ENCODE results near the gene CNGA1. TPM values are rescaled to one million over a fixed set of nuclear protein-coding genes. Genes with fewer than 3 reads are reported as not detected.

Gene CNGA1
- total RNA-seq, 1 donor from 2014 or later: 3.9 TPM

DNA sequence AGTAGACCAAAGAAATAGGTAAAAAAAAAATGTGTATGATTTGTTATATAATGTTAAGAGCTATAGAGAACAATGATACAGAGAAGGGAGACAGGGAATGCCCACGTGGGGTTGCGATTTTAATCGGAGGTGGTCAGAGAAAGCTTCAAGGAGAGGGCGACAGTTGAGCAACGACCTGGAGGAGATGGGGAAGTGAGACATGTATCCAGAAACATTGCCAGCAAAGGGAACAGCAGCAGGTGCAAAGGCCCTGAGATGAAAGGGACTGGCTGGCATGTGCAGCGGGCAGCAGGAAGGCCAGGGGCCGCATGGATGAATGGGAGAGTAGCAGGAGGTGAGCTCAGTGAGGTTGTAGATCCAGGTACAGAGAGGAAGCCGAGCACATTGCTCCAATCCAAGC, 33.0 kb upstream of the CNGA1 start:
- Mint-ChIP-seq H3K27me3 (ENCODE audit: low read depth) (no peaks in the 10 kb centered on the region), H3K4me1 (no peaks in the 10 kb centered on the region), H3K27ac (no peak overlapping the region), H3K36me3 (no peaks in the 10 kb centered on the region), H3K4me3 (no peak overlapping the region), H3K9me3 (no peaks in the 10 kb centered on the region)
- DNase-seq (ENCODE audit: low spot score in 2 of 2, unreplicated experiment in 2 of 2): no peak
- TF ChIP-seq, protein P1, sequence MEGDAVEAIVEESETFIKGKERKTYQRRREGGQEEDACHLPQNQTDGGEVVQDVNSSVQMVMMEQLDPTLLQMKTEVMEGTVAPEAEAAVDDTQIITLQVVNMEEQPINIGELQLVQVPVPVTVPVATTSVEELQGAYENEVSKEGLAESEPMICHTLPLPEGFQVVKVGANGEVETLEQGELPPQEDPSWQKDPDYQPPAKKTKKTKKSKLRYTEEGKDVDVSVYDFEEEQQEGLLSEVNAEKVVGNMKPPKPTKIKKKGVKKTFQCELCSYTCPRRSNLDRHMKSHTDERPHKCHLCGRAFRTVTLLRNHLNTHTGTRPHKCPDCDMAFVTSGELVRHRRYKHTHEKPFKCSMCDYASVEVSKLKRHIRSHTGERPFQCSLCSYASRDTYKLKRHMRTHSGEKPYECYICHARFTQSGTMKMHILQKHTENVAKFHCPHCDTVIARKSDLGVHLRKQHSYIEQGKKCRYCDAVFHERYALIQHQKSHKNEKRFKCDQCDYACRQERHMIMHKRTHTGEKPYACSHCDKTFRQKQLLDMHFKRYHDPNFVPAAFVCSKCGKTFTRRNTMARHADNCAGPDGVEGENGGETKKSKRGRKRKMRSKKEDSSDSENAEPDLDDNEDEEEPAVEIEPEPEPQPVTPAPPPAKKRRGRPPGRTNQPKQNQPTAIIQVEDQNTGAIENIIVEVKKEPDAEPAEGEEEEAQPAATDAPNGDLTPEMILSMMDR (IDR thresholded peaks at IDR 0.05; ENCODE audit: unreplicated experiment): no peak

DNA sequence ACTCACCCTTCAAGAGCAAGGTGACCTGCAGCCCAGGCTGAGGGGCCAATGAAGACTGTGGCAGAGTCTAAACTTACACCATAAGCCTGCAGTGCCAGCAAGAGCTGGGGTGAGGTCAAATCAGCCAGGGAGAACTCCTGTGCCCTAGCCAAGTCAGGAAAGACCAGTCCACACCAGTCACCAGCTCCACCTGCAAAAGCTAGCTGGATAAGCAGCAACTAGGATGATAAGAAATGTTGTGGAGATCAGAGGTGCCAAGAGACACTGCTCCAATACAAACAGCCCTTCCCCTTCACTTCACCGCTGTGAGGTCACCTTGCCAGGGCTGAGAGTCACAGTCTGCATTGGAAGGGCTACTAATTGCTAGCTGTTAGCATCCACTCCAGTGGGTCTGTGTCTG, 31.4 kb upstream of the CNGA1 start:
- H3K36me3 Mint-ChIP-seq: no peaks in the 10 kb centered on the region

DNA sequence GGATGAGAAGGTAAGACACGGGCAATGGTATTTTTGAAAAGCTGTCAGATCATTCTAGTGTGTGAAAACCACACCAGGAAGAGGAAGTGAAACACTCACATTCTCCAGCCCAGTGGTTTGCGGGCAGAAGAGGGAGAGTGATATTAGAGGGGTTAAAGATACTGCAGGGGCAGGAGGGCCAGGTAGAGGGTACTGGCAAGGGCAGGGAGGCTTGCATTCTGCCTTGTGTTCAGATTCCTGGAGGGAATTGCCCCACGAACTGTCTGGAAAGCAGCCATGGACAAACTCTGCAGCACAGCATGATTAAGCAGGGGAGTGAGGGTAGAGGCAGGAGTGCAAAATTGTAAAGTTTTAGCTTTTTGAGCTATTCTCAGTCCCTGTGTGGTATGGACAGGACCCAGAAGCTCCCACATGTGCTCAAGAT, 31.0 kb upstream of the CNGA1 start:
- Mint-ChIP-seq H3K9me3 (no peaks in the 10 kb centered on the region), H3K4me3 (no peak overlapping the region), H3K36me3 (no peaks in the 10 kb centered on the region), H3K27me3 (ENCODE audit: low read depth) (no peaks in the 10 kb centered on the region), H3K27ac (no peak overlapping the region), H3K4me1 (peaks cover 10% of the 10 kb centered on the region)
- TF ChIP-seq, protein P1 (IDR thresholded peaks at IDR 0.05; ENCODE audit: unreplicated experiment): no peak
- no peak for DNase-seq (ENCODE audit: low spot score in 2 of 2, unreplicated experiment in 2 of 2)

More for the DNA sequence above, 31.4 kb upstream of the CNGA1 start:
- Mint-ChIP-seq H3K27ac (no peak overlapping the region), H3K27me3 (ENCODE audit: low read depth) (no peaks in the 10 kb centered on the region), H3K4me1 (peaks cover 5% of the 10 kb centered on the region), H3K4me3 (no peak overlapping the region), H3K9me3 (no peaks in the 10 kb centered on the region)
- TF ChIP-seq, protein P1 (IDR thresholded peaks at IDR 0.05; ENCODE audit: unreplicated experiment): no peak
- DNase-seq (ENCODE audit: low spot score in 2 of 2, unreplicated experiment in 2 of 2): no peak

DNA sequence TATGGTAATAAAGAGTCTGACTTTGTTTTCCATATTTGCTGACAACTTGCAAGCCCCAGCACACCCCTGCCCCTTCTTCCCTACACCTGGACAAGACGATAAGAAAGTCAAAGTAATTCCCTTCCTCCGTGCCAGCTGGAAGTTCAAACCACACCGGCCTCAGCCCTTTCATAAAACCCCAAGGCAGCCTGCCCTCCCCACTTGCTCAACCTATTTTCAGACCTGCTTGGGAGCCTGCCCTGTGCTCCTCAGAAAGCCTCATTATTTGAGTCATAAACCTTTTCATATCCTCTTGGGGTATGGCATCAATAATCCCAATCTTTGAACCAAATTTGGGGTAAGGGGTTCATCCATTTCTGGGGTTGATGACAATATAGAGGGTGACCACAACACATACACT, 29.6 kb upstream of the CNGA1 start:
- DNase-seq (ENCODE audit: low spot score in 2 of 2, unreplicated experiment in 2 of 2): no peak
- Mint-ChIP-seq H3K27me3 (ENCODE audit: low read depth) (no peaks in the 10 kb centered on the region), H3K9me3 (no peaks in the 10 kb centered on the region), H3K4me3 (no peak overlapping the region), H3K27ac (no peak overlapping the region), H3K36me3 (no peaks in the 10 kb centered on the region), H3K4me1 (peaks cover 16% of the 10 kb centered on the region)
- TF ChIP-seq, protein P1 (IDR thresholded peaks at IDR 0.05; ENCODE audit: unreplicated experiment): no peak

DNA sequence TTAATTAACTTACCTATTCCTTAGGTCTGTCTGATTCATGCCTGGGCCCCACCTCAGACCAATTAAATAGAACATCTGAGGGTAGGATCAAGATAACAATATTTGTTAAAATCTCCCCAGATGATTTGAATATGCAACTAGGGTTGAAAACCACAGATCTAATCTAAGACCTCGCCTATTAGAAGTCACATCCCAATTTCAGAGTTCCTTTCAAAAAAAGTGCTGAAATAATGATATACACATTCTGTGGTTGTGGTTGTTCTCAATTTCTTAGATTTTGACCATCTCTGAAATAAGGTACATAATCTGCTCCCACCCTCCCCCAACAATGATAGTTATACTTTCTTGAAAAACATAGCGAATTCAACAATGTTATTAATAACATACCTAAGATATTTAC, 27.8 kb upstream of the CNGA1 start:
- Mint-ChIP-seq H3K4me1 (peaks cover 16% of the 10 kb centered on the region), H3K9me3 (no peaks in the 10 kb centered on the region)
- TF ChIP-seq, protein P1 (IDR thresholded peaks at IDR 0.05; ENCODE audit: unreplicated experiment): no peak

DNA sequence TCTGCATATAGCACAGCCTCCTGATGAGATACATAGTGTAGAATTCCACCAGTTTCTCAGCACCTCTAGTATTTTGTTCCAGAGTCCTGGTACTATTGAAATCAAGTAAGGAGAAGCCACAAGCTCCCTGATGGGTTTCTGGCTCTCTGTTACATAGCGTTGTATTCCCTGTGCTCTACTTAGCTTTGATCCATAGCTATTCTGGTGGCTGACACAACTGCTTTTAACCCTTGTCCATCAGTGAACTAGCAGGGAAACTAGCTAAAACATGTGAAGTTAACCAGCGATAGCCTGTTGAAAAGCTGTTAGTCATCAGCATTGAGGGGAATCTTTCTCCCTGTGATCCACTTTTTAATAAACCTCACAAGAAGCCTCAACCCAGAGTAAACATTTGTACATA, 27.0 kb upstream of the CNGA1 start:
- Mint-ChIP-seq H3K9me3 (no peaks in the 10 kb centered on the region), H3K27ac (peak overlapping the region; percentile 3), H3K4me3 (no peak overlapping the region), H3K27me3 (ENCODE audit: low read depth) (no peaks in the 10 kb centered on the region), H3K36me3 (no peaks in the 10 kb centered on the region), H3K4me1 (peaks cover 16% of the 10 kb centered on the region)
- TF ChIP-seq, protein P1 (IDR thresholded peaks at IDR 0.05; ENCODE audit: unreplicated experiment): no peak
- no peak for DNase-seq (ENCODE audit: low spot score in 2 of 2, unreplicated experiment in 2 of 2)

More for the DNA sequence above, 27.8 kb upstream of the CNGA1 start:
- Mint-ChIP-seq H3K4me3 (no peak overlapping the region), H3K27ac (no peak overlapping the region), H3K27me3 (ENCODE audit: low read depth) (no peaks in the 10 kb centered on the region), H3K36me3 (no peaks in the 10 kb centered on the region)
- no peak for DNase-seq (ENCODE audit: low spot score in 2 of 2, unreplicated experiment in 2 of 2)
